ENCODE data around the gene SLC2A1. TPM values are rescaled to one million over a fixed set of nuclear protein-coding genes. Genes with fewer than 3 reads are reported as not detected.

The SLC2A1 gene
- total RNA-seq, 1 experiment from 2014 or later, result 90.9 TPM

Other genes starting within 250 kb of the SLC2A1 start
- 11.0 and 12.2 TPM in 2 replicates for gene CLDN19, start 218.6 kb downstream of the SLC2A1 start, total RNA-seq (2014; rRNA removed; shearing (Covaris generic))
- 139 and 148 TPM in 2 replicates for gene P3H1, start 191.8 kb downstream of the SLC2A1 start, total RNA-seq (2014; rRNA removed; shearing (Covaris generic))
- gene C1orf50, start 191.6 kb downstream of the SLC2A1 start, total RNA-seq (2014; rRNA removed; shearing (Covaris generic)), result 6.2 and 8.2 TPM in 2 replicates
- 1.00 and 1.1 TPM in 2 replicates for gene TMEM269, start 173.9 kb downstream of the SLC2A1 start, total RNA-seq (2014; rRNA removed; shearing (Covaris generic))
- 4.6 and 5.0 TPM in 2 replicates for gene ERMAP, start 141.7 kb downstream of the SLC2A1 start, total RNA-seq (2014; rRNA removed; shearing (Covaris generic))
- gene SVBP, start 141.5 kb downstream of the SLC2A1 start, total RNA-seq (2014; rRNA removed; shearing (Covaris generic)), result 45.4 and 65.2 TPM in 2 replicates
- 30.4 and 33.5 TPM in 2 replicates for gene ZNF691, start 112.3 kb downstream of the SLC2A1 start, total RNA-seq (2014; rRNA removed; shearing (Covaris generic))
- gene EBNA1BP2, start 213.4 kb upstream of the SLC2A1 start, total RNA-seq (2014; rRNA removed; shearing (Covaris generic)), result 138 and 151 TPM in 2 replicates
- gene CFAP57, start 213.5 kb upstream of the SLC2A1 start, total RNA-seq (2014; rRNA removed; shearing (Covaris generic)), result 0.14 TPM in 1 of 2 replicates, not detected in the other

Measured in H7 (cell line).